PC-3 (cell line): Measurements from ENCODE around the gene FAM9C. TPM values are rescaled to one million over a fixed set of nuclear protein-coding genes. Genes with fewer than 3 reads are reported as not detected.
A peak's percentile ranks its signal among the peaks of the same experiment; 100 is the strongest.

Source experiments
- ATAC-seq: fragments of 200-7000 bp; cut with Tn5 transposase; 2 replicates; pipeline ENCODE4 v1.9.1; 2020; ENCODE audit warnings: mild to moderate bottlenecking, moderate library complexity
- BruUV-seq: library from RNA; stranded (reverse); fragments of 400-500 nt; replicated peaks from 2 replicates; lab custom pipeline; 2021; lab: Mats Ljungman, UMichigan
- CTCF ChIA-PET: fragments of 300-600 bp; sonication (Branson Sonifier 250); formaldehyde crosslinking; loops from one replicate; lab custom pipeline; 2022; ENCODE audit warnings: antibody characterized with exemption; lab: Charles Lee
- POLR2A ChIA-PET: fragments of 300-600 bp; sonication (Branson Sonifier 250); formaldehyde crosslinking; loops from one replicate; lab custom pipeline; 2022; ENCODE audit warnings: antibody characterized with exemption; ENCODE audit not compliant: unreplicated experiment; lab: Charles Lee
- DNase-seq: peaks from one replicate; pipeline ENCODE4 v3.0.0-alpha.2; 2015
- H2AFZ ChIP-seq: fragments of 300-600 bp; sonication (generic); 2 replicates; pipeline ENCODE4 v1.6.0; 2016; ENCODE audit warnings: antibody characterized with exemption, low read length
- H3F3A ChIP-seq: fragments of 300-600 bp; sonication (generic); one replicate; pipeline ENCODE4 v1.6.0; 2017; ENCODE audit warnings: antibody characterized with exemption, low read length, control low read depth, mild to moderate bottlenecking; ENCODE audit not compliant: unreplicated experiment
- H3K27ac ChIP-seq: fragments of 300-600 bp; sonication (generic); 2 replicates; pipeline ENCODE4 v1.5.1; 2016; ENCODE audit warnings: mild to moderate bottlenecking, low read length
- H3K27me3 ChIP-seq: fragments of 300-600 bp; sonication (generic); 2 replicates; pipeline ENCODE4 v1.6.1; 2016; ENCODE audit warnings: low read length, mixed read lengths
- H3K36me3 ChIP-seq: fragments of 300-600 bp; sonication (generic); 2 replicates; pipeline ENCODE4 v1.6.1; 2016; ENCODE audit warnings: low read depth, mixed run types, low read length, mixed read lengths
- H3K4me1 ChIP-seq: fragments of 300-600 bp; sonication (generic); 2 replicates; pipeline ENCODE4 v1.5.1; 2016; ENCODE audit warnings: low read length; ENCODE audit not compliant: insufficient read depth
- H3K4me2 ChIP-seq: fragments of 300-600 bp; sonication (generic); 2 replicates; pipeline ENCODE4 v1.6.0; 2016; ENCODE audit warnings: low read length
- H3K4me3 ChIP-seq: fragments of 300-600 bp; sonication (generic); 2 replicates; pipeline ENCODE4 v1.5.1; 2016; ENCODE audit warnings: mild to moderate bottlenecking, low read length, mixed read lengths
- H3K79me2 ChIP-seq: fragments of 300-600 bp; sonication (generic); 2 replicates; pipeline ENCODE4 v1.6.1; 2017; ENCODE audit warnings: low read length, mixed read lengths
- H3K9ac ChIP-seq: fragments of 300-600 bp; sonication (generic); 2 replicates; pipeline ENCODE4 v1.6.0; 2016; ENCODE audit warnings: mild to moderate bottlenecking, low read length
- H3K9me2 ChIP-seq: fragments of 300-600 bp; sonication (generic); replicated peaks from 2 replicates; pipeline ENCODE4 v1.6.1; 2016; ENCODE audit warnings: mixed run types, low read length, mixed read lengths
- H3K9me3 ChIP-seq: fragments of 300-600 bp; sonication (generic); 2 replicates; pipeline ENCODE4 v1.6.1; 2016; ENCODE audit warnings: low read length, mixed read lengths
- H4K20me1 ChIP-seq: fragments of 300-600 bp; sonication (generic); 2 replicates; pipeline ENCODE4 v1.6.1; 2016; ENCODE audit warnings: low read length, mixed read lengths
- CTCF ChIP-seq: fragments of 300-600 bp; sonication (generic); conservative IDR thresholded peaks from 2 replicates; pipeline ENCODE4 v1.5.1; 2017; ENCODE audit warnings: antibody characterized with exemption, low read depth, mild to moderate bottlenecking, low read length
- EZH2 ChIP-seq: fragments of 300-600 bp; sonication (generic); IDR thresholded peaks from one replicate; pipeline ENCODE4 v1.6.1; 2017; ENCODE audit warnings: antibody characterized with exemption, mild to moderate bottlenecking, low read length; ENCODE audit not compliant: unreplicated experiment
- EZH2phosphoT487 ChIP-seq: fragments of 300-600 bp; sonication (generic); IDR thresholded peaks from 2 replicates; pipeline ENCODE4 v1.6.1; 2018; ENCODE audit warnings: mild to moderate bottlenecking, antibody characterized with exemption, low read length, borderline replicate concordance
- intact Hi-C: fragments of 100-400 bp; cut with micrococcal nuclease; formaldehyde crosslinking; loops from 2 replicates; pipeline ENCODE4 v1.9.0; 2023
- total RNA-seq: library from RNA; depleted of rRNA; stranded (reverse); fragments of >200 nt; gene quantifications from 2 replicates; pipeline ENCODE4 v1.2.3, GENCODE V29; 2014

The FAM9C gene
- total RNA-seq, 1 experiment from 2014 or later = not detected

GRCh38 chrX:12994321-12994720, 50.1 kb downstream of the FAM9C start:
- POLR2A ChIA-PET = no interaction called here
- no peak overlapping the region for H2AFZ ChIP-seq
- no peaks in the 10 kb centered on the region for H4K20me1 ChIP-seq
- H3K27ac ChIP-seq = peak overlapping the region; percentile 38
- H3K9me3 ChIP-seq = no peaks in the 10 kb centered on the region
- no peaks in the 10 kb centered on the region for H3K36me3 ChIP-seq
- peaks cover under 1% of the 10 kb centered on the region for H3F3A ChIP-seq
- BruUV-seq = no TSS peak
- H3K4me2 ChIP-seq = 0 out of 2 replicates have a peak overlapping the region, but pooled peaks have one; percentile 2
- no peaks in the 10 kb centered on the region for H3K9me2 ChIP-seq
- H3K27me3 ChIP-seq = no peaks in the 10 kb centered on the region
- CTCF ChIA-PET = no interaction called here
- peak; percentile 65 for DNase-seq
- H3K9ac ChIP-seq = no peak overlapping the region
- no peaks in the 10 kb centered on the region for H3K79me2 ChIP-seq
- TF ChIP-seq EZH2phosphoT487 = no peak
- TF ChIP-seq CTCF = no peak
- TF ChIP-seq EZH2 = no peak
- ATAC-seq = no peak; the same call in 1 of the 2 replicates
- intact Hi-C loops = no loop called here
- no peak overlapping the region for H3K4me3 ChIP-seq
- H3K4me1 ChIP-seq = peaks cover 29% of the 10 kb centered on the region

- Histone ChIP-seq H3K9me2 (no peaks in the 10 kb centered on the region), H3K79me2 (no peaks in the 10 kb centered on the region), H3K27ac (peak overlapping the region; percentile 38), H3K9me3 (no peaks in the 10 kb centered on the region), H3K36me3 (no peaks in the 10 kb centered on the region), H3K27me3 (no peaks in the 10 kb centered on the region), H3K4me3 (no peak overlapping the region), H3K4me2 (0 out of 2 replicates have a peak overlapping the region, but pooled peaks have one; percentile 2), H3K9ac (no peak overlapping the region), H3F3A (peaks cover 4% of the 10 kb centered on the region), H2AFZ (no peak overlapping the region), H4K20me1 (no peaks in the 10 kb centered on the region), H3K4me1 (peaks cover 29% of the 10 kb centered on the region)
- no TSS peak for BruUV-seq
- ChIA-PET POLR2A (no interaction called here), CTCF (no interaction called here)
- no peak for TF ChIP-seq EZH2
- TF ChIP-seq EZH2phosphoT487 = no peak
- no peak for TF ChIP-seq CTCF
- ATAC-seq (no peak), DNase-seq (no peak)
- intact Hi-C loops = no loop called here
These were observed 50.6 kb downstream of the FAM9C start for GRCh38 chrX:12993826-12994225.

DNA sequence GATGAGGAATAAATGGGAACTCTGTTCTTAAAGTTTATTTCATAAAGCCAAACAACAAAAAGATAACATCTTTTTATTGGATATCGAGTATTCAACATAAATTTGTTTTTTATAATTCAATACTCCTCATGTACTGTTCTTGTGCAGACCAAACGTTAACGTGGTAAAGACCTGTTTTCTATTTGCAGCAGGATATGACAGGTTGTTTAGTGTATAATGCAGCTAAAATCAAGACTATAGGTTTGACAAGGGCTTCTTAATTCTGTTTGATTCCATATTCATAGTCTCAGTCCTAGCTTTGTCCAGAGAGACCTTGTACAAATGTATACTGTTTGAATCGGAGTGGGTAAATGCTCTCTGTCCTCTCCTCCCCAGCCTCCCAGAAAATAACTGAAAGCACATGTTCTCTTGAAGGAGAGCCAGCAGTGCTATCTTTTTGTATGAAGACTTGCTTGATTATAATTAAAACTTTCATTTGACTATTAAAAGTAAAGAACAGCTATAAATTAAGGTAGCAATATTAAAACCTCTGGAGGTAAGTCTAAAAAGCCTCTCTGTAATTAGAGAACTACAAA, 51.8 kb downstream of the FAM9C start:
- Histone ChIP-seq H3K27ac (no peak overlapping the region), H3K9ac (no peak overlapping the region), H2AFZ (no peak overlapping the region), H3F3A (peaks cover 4% of the 10 kb centered on the region), H3K27me3 (no peaks in the 10 kb centered on the region), H3K9me2 (no peaks in the 10 kb centered on the region), H3K79me2 (no peaks in the 10 kb centered on the region), H3K36me3 (no peaks in the 10 kb centered on the region), H3K4me3 (no peak overlapping the region), H3K4me2 (no peak overlapping the region), H3K9me3 (no peaks in the 10 kb centered on the region), H3K4me1 (peaks cover 30% of the 10 kb centered on the region), H4K20me1 (no peaks in the 10 kb centered on the region)
- TF ChIP-seq EZH2 = no peak
- no peak for TF ChIP-seq CTCF
- no peak for TF ChIP-seq EZH2phosphoT487
- CTCF ChIA-PET = no interaction called here
- BruUV-seq = no TSS peak
- intact Hi-C loops = no loop called here
- DNase-seq (no peak), ATAC-seq (no peak)
- POLR2A ChIA-PET = no interaction called here
